GM18858 (cell line): ENCODE results near the gene ZSCAN5A.
"Not testable (repeated sequence)": the region's sequence is repeated elsewhere in the genome, so short reads cannot be mapped to it uniquely, and the experiment has no call there.

Experiments
- ATAC-seq: cut with Tn5 transposase; IDR thresholded peaks from one replicate; pipeline ENCODE4 v1.9.1; 2021; ENCODE audit not compliant: unreplicated experiment

Gene ZSCAN5A, protein sequence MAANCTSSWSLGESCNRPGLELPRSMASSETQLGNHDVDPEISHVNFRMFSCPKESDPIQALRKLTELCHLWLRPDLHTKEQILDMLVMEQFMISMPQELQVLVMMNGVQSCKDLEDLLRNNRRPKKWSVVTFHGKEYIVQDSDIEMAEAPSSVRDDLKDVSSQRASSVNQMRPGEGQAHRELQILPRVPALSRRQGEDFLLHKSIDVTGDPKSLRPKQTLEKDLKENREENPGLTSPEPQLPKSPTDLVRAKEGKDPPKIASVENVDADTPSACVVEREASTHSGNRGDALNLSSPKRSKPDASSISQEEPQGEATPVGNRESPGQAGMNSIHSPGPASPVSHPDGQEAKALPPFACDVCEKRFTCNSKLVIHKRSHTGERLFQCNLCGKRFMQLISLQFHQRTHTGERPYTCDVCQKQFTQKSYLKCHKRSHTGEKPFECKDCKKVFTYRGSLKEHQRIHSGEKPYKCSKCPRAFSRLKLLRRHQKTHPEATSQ

DNA sequence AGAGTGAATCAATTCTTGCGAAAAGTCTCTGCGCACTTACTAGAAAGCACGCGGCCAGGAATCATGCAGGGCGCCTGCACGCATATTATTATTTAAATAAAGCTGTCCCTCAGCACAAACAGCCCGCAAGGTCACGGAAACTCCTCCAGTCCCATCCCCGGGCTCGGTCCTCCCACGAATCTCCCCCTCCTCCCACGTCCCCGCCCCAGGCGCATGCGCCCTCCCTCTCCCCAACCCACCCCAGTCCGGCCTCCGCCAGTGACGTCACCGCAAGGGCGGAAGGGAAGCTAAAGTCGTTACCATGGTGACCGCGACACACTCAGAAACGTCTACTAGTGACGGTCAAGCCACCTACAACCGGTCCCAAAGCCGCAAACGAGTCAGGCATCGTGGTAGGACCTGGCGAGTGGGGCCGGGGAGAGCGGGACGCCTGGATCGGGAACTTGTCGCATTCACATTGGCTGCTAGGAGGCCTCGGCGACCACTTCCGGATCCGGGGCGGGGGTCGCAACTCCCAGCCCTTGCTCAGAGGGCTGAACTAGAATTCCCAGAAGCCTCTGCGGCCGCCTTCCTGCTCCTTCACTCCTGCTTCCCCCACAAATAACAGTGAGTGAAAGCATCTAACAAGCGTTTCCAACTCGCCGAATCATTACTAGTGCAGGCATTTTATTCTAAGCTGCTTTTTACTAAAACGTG lies at the start of gene ZSCAN5A:
Gene ZSCAN5A, minus strand, starts transcription at position 459 of the 696 bp plus-strand sequence. CDS start 89,793 bp downstream, outside the sequence.
- ATAC-seq = peak; percentile 46

DNA sequence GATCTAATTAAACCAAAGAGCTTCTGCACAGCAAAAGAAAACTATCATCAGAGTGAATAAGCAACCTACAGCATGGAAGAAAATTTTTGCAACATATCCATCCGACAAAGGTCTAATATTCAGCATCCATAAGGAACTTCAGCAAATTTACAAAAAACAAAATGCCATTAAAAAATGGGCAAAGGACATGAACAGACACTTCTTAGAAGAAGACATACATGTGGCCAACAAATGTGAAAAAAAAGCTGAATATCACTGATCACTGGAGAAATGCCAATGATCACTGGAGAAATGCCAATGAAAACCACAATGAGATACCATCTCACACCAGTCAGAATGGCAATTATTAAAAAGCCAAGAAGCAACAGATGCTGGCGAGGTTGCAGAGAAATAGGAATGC lies 46.2 kb upstream of the ZSCAN5A start:
- no peak for ATAC-seq

DNA sequence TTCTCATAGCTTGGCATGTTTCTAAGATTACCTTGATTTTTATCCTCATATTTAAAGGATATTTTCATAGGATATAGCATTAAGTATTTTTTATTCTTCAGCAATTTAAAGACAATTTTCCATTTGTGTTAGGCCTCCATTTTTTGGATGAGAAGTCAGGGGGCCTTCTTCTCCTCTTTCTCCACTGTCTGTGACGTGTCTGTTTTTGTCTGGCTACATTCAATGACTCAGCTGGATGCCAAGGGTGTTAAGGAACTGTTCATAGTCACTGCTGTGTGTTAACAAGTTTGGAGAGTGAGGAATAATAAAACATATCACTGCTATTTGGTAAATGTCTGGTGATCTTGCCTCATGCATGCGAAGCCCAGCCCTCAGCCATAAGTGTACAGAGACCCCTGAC lies 42.3 kb upstream of the ZSCAN5A start:
- ATAC-seq = no peak

DNA sequence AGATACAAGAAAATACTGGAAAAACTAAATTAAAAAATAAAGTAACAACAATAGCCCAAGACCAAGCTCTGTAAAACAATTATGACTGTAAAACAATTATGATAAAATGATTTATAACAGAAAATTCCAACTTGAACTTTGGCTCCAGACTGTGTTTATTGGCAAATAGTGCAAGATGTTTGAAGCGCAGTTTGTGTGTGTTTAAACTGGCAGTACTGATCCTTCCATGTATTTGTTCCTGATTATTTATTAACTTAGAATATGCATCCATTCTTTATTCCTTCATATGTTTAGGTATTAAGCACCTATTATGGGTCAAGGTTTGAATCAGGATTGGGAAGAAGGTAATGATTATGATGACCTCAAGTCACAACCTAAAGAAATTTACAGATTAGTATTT lies 40.9 kb upstream of the ZSCAN5A start:
- ATAC-seq = no peak

DNA sequence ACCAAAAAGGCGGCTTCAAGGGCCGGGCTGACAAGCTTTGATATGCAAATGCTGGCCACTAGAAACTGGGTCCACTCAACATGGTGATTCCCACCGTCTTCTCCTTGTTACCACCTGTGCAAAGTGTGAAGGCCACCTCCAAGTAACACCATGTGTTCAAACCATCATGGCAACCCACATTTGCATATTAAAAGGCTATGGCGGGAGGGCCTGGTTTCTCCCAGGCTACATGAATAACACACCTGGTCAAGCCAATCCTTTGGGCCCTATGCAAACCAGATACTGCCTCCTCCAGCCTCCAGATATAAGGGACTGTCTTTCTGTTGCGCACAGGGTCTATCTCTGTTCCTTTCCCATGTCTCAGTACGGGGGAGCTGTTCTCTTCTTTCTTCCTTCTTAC lies 36.6 kb upstream of the ZSCAN5A start:
- ATAC-seq = no peak

DNA sequence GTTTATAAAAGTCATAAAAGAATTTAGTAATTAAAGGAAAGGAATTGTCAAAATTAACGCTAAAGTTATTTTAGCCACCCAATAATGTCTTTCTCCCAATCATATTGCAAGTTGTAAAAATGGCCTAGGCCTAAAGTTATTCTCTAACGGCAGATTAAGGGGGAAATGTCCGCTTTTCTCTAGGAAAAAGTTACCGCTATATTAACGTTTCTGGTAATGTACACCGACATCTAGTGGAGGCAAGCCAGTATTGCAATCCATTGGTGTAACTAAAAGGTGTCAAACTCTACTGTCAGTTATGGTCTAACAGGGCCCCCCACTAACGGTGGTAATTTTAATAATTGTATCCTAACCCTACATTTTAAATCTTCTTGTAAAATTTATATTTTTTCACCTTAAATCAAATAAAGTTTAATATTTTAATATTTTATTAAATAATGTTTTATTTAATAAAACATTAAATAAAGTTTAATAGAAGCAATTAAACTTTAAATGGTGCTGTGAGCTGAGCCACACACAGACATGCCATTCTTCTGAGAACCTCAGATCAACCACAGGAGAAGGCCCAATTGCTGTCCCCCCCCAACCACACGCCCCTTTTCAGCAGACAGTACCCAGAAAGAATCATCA lies 35.9 kb upstream of the ZSCAN5A start:
- ATAC-seq = no peak

DNA sequence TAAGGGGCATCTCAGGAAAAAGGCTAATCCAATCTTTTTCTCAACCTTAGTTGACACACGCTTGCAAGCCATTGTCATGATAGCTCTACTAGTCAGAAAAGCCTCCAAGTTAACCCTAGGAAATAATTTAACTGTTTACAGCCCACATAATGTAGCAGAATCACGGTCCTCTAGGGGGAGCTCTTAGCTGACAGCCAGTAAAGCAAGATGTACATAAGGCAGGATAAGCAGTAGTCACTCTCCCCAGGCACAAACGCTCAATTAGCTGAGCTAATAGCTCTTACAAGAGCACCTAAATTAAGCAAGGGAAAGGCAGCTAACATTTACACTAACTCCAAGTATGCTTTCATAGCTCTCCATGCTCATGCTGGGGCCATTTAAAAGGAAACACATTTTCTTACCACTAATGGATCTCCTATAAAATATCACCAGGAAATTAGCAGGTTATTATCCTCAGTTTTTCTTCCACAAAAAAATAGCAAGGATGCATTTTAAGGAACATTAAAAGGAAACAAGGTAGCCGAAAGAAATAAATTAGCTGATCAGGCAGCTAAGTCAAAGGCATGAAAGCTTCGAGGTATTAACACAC lies 33.7 kb upstream of the ZSCAN5A start:
- ATAC-seq = no peak

DNA sequence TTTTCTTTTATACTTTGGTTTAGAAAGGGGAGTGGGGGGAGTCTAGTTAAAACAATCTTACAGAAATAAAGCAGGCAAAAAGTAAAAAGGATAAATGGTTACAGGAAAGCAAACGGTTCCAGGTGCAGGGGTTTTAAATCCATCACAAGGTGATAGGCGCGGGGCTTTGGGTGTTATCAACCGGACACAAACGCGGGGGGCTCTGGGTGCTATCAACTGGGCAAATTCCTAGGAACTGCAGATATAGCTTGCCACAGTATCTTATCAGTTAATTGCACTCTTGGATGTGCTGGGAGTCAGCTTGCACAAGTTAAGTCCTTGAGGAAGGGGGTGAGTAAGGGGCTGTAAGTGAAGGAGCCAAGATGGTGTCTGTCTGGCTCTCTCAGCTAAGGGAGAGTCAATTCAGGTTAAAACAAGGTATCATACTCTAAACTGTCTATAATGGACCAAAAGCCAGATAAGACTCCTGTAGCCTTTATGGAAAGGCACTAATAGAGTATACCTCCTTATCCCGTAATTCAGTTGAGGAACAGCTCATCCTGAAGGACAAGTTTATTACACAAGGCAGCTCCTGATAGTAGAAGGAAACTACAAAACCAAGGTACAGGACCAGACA lies 32.6 kb upstream of the ZSCAN5A start:
- ATAC-seq = no peak

DNA sequence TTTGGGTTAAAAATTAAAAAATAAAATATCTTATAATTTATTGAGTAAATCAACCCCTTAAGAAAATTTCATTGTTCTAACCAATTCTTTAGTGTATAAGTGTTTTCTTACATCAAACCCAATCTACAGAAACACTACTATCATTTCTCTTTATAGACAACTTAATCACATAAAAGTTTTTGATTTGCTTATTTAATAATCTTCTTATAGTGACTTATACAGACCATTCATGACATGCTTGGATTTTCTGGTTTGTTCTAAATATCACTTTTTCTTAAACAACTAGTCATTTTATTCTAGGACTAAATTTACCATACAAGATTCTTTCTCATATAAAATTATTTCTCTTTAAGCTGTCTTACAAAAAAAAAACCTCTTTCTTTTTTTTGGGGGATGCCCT lies 27.3 kb upstream of the ZSCAN5A start:
- no peak for ATAC-seq

DNA sequence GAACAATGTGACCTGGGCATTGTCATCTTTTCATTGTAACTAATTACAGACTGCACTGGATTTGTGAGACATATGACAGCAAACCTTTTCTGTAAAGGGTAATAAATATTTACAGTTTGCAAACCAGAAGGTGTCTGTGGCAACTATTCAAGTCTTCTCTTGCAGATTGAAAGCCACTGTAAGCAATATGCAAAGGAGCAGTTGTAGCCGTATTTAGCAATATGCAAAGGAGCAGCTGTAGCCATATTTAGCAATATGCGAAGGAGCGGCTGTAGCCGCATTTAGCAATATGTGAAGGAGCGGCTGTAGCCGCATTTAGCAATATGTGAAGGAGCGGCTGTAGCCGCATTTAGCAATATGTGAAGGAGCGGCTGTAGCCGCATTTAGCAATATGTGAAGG lies 24.4 kb upstream of the ZSCAN5A start:
- ATAC-seq = not testable (repeated sequence)

DNA sequence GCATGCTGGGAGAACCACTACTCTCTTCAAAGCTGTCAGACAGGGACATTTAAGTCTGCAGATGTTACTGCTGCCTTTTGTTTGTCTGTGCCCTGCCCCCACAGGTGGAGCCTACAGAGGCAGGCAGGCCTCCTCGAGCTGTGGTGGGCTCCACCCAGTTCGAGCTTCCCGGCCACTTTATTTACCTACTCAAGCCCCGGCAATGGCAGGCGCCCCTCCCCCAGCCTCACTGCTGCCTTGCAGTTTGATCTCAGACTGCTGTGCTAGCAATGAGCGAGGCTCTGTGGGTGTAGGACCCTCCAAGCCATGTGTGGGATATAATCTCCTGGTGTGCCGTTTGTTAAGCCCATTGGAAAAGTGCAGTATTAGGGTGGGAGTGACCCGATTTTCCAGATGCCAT lies 22.4 kb upstream of the ZSCAN5A start:
- not testable (repeated sequence) for ATAC-seq

DNA sequence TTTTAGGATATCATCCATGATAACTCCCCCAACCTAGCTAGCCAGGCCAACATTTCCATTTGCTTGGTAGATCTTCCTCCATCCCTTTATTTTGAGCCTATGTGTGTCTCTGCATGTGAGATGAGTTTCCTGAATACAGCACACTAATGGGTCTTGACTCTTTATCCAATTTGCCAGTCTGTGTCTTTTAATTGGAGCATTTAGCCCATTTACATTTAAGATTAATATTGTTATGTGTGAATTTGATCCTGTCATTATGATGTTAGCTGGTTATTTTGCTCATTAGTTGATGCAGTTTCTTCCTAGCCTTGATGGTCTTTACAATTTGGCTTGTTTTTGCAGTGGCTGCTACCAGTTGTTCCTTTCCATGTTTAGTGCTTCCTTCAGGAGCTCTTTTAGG lies 20.7 kb upstream of the ZSCAN5A start:
- not testable (repeated sequence) for ATAC-seq

DNA sequence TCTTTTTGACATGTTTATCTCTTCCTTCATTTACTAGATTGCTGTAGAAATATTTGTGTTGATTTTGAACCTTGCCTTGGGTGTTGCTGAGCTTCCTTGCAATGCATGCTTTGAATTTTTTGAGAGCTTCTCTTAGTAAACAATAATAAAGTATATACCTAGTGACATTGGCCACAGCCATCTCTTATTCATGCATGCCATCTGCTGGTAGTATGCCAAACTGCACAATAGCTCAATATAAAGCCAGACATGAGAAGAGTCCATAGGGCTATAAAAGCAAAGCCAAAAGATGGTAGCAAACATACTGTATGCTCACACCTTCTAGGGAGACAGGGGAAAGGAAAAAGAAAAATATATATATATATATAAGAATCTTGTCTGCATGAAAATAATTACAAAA lies 18.9 kb upstream of the ZSCAN5A start:
- ATAC-seq = no peak

DNA sequence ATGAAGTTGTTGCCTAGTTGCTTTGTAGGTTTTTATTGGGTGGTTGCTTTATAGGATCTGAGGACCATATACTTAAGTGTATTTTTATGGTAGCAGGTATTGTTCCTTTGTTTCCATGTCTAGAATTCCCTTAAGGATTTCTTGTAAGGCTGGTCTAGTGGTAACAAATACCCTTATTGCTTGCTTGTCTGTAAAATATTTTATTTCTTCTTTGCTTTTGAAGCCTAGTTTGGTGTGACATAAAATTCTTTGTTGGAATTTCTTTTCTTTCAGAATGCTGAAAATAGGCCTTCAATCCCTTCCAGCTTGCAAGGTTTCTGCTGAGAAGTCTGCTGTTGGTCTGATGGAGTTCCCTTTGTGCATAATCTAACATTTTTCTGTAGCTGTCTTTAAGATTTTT lies 18.1 kb upstream of the ZSCAN5A start:
- no peak for ATAC-seq

DNA sequence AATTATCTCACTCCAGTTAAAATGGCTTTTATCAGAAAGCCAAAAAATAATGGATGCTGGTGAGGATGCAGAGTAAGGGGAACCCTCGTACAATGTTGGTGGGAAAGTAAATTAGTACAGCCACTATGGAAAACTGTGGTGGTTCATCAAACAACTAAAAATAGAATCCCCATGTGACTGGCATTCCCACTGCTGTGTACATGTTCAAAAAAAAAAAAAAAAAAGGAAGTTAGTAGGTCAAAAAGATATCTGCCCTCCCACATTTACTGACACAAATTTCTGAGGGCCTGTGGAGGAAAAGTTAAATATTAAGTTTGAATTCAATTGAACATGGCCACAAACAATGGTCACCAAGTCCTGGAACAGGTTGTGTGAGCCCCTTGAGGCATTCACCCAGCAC lies 9.8 kb upstream of the ZSCAN5A start:
- no peak for ATAC-seq

DNA sequence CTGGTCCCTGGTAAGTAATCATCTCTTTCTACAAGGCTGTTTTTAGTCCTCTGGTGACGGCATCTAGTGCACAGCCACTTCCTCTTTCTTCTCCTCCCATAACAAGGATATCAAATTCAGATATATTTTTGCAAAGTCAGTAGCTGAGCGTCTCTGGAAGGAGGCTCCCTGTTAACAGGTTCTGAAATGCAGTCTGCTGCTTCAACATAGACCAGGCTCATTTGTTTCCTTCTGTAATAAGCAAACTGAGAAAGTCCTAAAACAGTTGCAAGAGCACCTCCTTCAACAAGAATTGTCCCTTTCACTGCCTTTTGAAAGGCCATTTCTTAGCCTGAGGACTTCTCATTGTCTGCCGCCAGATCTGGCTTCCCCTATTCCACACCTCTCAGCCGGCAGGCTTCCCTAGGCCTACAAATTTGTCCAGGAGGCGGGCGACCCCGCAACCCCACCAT lies 7.4 kb upstream of the ZSCAN5A start:
- ATAC-seq = no peak

DNA sequence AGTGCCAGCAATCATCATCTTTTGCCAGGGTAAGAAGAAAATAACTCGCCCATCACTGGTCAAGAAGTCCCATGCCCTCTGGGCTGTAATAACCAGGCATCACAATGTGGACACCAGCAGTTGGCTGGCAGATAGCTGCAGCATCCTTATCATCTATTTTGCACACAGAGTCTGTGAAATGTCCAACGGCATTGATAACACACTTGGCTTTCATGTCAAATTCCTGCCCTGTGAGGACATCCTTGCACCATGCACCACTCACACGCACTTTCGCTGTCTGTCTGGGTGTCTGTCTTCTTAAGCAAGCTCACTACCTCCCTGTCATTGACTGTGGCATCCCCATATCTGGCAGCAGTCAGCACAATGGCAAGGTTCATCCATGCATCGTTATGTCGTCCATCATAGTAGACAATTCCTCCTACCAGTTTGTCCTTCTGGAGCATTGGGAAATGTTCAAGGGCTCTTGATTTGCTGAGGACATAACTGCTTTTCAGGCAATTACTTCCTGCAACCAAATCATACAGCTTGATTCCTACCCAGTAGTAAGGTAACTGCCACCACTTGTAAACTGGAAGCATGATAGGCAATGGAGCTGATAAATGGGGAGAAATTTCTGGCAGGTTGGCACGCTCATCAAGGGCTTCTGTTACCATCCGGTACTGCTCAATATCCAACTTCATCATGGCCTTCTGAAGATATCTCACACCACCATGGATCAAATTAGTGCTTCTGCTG lies 6.8 kb upstream of the ZSCAN5A start:
- no peak for ATAC-seq

DNA sequence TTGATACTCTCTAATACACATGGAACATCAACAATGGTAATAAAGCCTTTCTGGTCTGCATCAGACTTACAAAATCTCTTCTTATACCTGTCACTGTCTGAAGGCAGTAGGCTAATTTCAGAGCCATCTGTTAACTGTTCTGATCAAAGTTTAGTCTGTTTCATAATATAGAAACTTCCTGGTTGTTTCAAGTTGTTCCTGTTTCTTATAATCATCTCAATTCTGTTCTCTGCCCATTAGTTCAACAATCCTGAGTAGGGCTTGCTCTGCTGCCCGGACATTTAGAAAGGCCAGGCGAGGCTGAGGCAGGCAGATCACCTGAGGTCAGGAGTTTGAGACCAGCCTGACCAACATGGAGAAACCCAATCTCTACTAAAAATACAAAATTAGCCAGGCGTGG lies 5.4 kb upstream of the ZSCAN5A start:
- ATAC-seq = no peak

DNA sequence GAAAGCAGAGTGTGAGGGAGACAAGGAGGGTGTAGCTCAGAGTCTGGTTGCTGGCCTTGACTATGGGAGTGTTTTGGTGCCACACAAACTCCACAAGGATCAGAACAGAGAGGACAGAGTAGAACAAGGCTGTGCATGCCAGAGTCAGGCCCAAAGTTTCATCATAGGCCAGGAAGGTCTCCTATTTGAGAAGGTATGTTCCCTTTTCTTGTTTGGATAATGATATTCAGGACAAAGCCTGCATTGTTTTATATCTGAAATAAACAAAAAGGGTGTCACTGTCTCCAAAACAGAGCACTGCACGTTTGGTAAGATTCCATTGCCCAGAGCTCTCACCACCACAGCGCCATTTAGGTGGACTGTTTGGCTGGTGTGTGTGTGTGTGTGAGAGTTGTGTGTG lies 3.1 kb upstream of the ZSCAN5A start:
- ATAC-seq = no peak

DNA sequence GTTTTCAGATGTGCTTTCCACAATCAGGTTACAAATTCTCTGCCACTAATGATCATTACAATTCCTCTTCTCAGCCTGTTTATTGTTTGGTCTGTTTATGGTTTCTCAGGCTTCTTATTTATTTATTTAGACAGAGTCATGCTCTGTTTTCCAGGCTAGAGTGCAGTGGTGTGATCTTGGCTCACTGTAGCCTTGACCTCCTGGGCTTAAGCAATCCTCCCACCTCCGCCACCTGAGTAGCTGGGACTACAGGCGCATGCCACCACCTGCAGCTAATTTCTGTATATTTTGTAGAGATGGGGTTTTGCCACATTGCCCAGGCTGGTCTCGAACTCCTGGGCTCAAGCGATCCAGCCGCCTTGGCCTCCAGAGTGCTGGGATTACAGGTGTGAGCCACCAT lies 2.1 kb upstream of the ZSCAN5A start:
- no peak for ATAC-seq
